SU-DHL-6 (cell line): ENCODE data around the gene BRSK2.

Experiments used
- H2AFZ ChIP-seq: fragments of 200-600 bp; sonication (generic); 2 replicates; pipeline ENCODE4 v1.6.1; 2014; ENCODE audit warnings: low read depth, mild to moderate bottlenecking, moderate library complexity, mixed read lengths, antibody characterized with exemption, low read length; ENCODE audit not compliant: severe bottlenecking
- H3F3A ChIP-seq: fragments of 200-600 bp; shearing (Covaris generic); 2 replicates; pipeline ENCODE4 v1.6.0; 2016; ENCODE audit warnings: antibody characterized with exemption, mild to moderate bottlenecking; ENCODE audit not compliant: insufficient read depth
- H3K27ac ChIP-seq: fragments of 200-600 bp; sonication (generic); 2 replicates; pipeline ENCODE4 v1.5.1; 2016; ENCODE audit warnings: low read depth, mild to moderate bottlenecking, low read length, moderate library complexity, mixed read lengths
- H3K27me3 ChIP-seq: fragments of 200-600 bp; sonication (generic), shearing (Covaris generic); 2 replicates; pipeline ENCODE4 v1.6.0; 2014; ENCODE audit warnings: mild to moderate bottlenecking, low read length
- H3K36me3 ChIP-seq: fragments of 200-600 bp; sonication (generic); 2 replicates; pipeline ENCODE4 v1.6.1; 2014; ENCODE audit warnings: mild to moderate bottlenecking, low read length, mixed read lengths
- H3K4me2 ChIP-seq: fragments of 300-600, 200-600 bp; shearing (Covaris generic), sonication (generic); 2 replicates; pipeline ENCODE4 v1.6.0; 2014; ENCODE audit warnings: low read length, low read depth, mild to moderate bottlenecking; ENCODE audit not compliant: poor library complexity, severe bottlenecking
- H3K4me3 ChIP-seq: fragments of 200-600 bp; sonication (generic); 2 replicates; pipeline ENCODE4 v1.5.1; 2014; ENCODE audit warnings: antibody characterized with exemption, low read length, mild to moderate bottlenecking, mixed read lengths; ENCODE audit not compliant: insufficient read depth, poor library complexity, severe bottlenecking
- H3K79me2 ChIP-seq: fragments of 200-600 bp; sonication (generic); 2 replicates; pipeline ENCODE4 v1.6.1; 2014; ENCODE audit warnings: mild to moderate bottlenecking, low read length, moderate library complexity; ENCODE audit not compliant: insufficient read depth
- H3K9ac ChIP-seq: fragments of 200-600 bp; sonication (generic); 2 replicates; pipeline ENCODE4 v1.7.0; 2014; ENCODE audit warnings: mild to moderate bottlenecking, low read length
- H3K9me2 ChIP-seq: fragments of 200-600 bp; sonication (generic); replicated peaks from 2 replicates; pipeline ENCODE4 v1.6.1; 2014; ENCODE audit warnings: low read length; ENCODE audit not compliant: insufficient read depth
- H3K9me3 ChIP-seq: fragments of 200-600 bp; sonication (generic); 2 replicates; pipeline ENCODE4 v1.6.1; 2014; ENCODE audit warnings: low read length, mixed read lengths; ENCODE audit not compliant: insufficient read depth
- H4K20me1 ChIP-seq: fragments of 200-600 bp; sonication (generic); 2 replicates; pipeline ENCODE4 v1.6.1; 2014; ENCODE audit warnings: low read depth, mild to moderate bottlenecking, antibody characterized with exemption, low read length, moderate library complexity, mixed read lengths
- CTCF ChIP-seq: fragments of 200-600 bp; sonication (generic); IDR thresholded peaks from one replicate; pipeline ENCODE4 v1.5.1; 2017; ENCODE audit warnings: antibody characterized with exemption, mild to moderate bottlenecking, low read length, moderate library complexity; ENCODE audit not compliant: insufficient read depth, poor library complexity, severe bottlenecking
- EZH2phosphoT487 ChIP-seq: fragments of 200-600 bp; sonication (generic), shearing (Covaris generic); conservative IDR thresholded peaks from 2 replicates; pipeline ENCODE4 v1.6.1; 2018; ENCODE audit warnings: mild to moderate bottlenecking, antibody characterized with exemption, low read length, moderate library complexity, mixed read lengths

BRSK2 gene

DNA sequence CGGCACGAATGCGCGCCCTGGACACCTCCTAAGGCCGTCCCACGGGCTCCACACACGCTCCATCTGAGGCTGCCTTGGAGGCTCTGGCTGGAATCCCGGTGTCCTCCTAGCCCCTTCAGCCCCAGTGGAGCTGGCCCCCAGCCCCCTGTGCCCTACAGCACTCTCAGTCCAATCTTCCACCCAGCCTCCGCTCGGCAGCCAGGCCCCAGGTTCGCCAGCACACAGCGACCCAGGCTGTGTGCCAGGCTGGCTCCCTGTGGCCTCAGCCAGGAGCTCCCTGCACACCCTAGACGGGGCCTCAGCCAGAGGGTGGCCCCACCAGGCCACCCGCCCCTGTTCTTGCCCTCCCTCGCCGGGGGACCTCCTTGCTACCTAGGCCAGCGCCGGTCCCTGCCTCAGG is 78.3 kb downstream of the BRSK2 start:
- H3K36me3 ChIP-seq: no peaks in the 10 kb centered on the region
- no peak overlapping the region for H2AFZ ChIP-seq
- no peaks in the 10 kb centered on the region for H3K79me2 ChIP-seq
- H4K20me1 ChIP-seq: no peaks in the 10 kb centered on the region
- TF ChIP-seq EZH2phosphoT487: no peak
- TF ChIP-seq CTCF: no peak
- H3K9ac ChIP-seq: no peak overlapping the region
- H3K4me2 ChIP-seq: no peak overlapping the region
- no peak overlapping the region for H3K27ac ChIP-seq
- H3K4me3 ChIP-seq: no peak overlapping the region
- no peaks in the 10 kb centered on the region for H3K9me3 ChIP-seq
- H3F3A ChIP-seq: no peaks in the 10 kb centered on the region
- H3K9me2 ChIP-seq: no peaks in the 10 kb centered on the region
- H3K27me3 ChIP-seq: no peaks in the 10 kb centered on the region

GRCh38 chr11:1468473-1469066 is 78.8 kb downstream of the BRSK2 start:
- no peaks in the 10 kb centered on the region for H3K27me3 ChIP-seq
- no peak overlapping the region for H3K4me2 ChIP-seq
- no peaks in the 10 kb centered on the region for H3K9me3 ChIP-seq
- no peaks in the 10 kb centered on the region for H4K20me1 ChIP-seq
- no peaks in the 10 kb centered on the region for H3F3A ChIP-seq
- TF ChIP-seq EZH2phosphoT487 (no peak), CTCF (no peak)
- no peak overlapping the region for H2AFZ ChIP-seq
- H3K9me2 ChIP-seq: no peaks in the 10 kb centered on the region
- no peak overlapping the region for H3K27ac ChIP-seq
- H3K4me3 ChIP-seq: no peak overlapping the region
- H3K79me2 ChIP-seq: no peaks in the 10 kb centered on the region
- H3K36me3 ChIP-seq: no peaks in the 10 kb centered on the region
- H3K9ac ChIP-seq: no peak overlapping the region

- Histone ChIP-seq H3K36me3 (no peaks in the 10 kb centered on the region), H3K9ac (no peak overlapping the region)
Observed at GRCh38 chr11:1469287-1469910, 79.7 kb downstream of the BRSK2 start.

More at GRCh38 chr11:1469287-1469910, 79.7 kb downstream of the BRSK2 start:
- TF ChIP-seq CTCF: no peak
- no peak for TF ChIP-seq EZH2phosphoT487
- no peaks in the 10 kb centered on the region for H3K9me2 ChIP-seq
- H3K9me3 ChIP-seq: no peaks in the 10 kb centered on the region
- no peak overlapping the region for H3K4me3 ChIP-seq
- no peaks in the 10 kb centered on the region for H3K79me2 ChIP-seq
- H4K20me1 ChIP-seq: no peaks in the 10 kb centered on the region
- no peaks in the 10 kb centered on the region for H3F3A ChIP-seq
- no peak overlapping the region for H2AFZ ChIP-seq
- H3K27ac ChIP-seq: no peak overlapping the region
- no peak overlapping the region for H3K4me2 ChIP-seq
- no peaks in the 10 kb centered on the region for H3K27me3 ChIP-seq
